Cardiac fibroblast (primary cell): Measurements from ENCODE around the gene SEMA5B.

Experiments used
- DNase-seq, 2 donors: peaks; one replicate each; pipeline versions ENCODE4 v3.0.0 to v3.0.0-alpha.2; 2010; ENCODE audit warnings: low read depth in 2 of 2
- H3K4me3 ChIP-seq, 2 donors: replicated peaks in 1 of 2; 1 replicate in 1 of 2; 2 replicates in 1 of 2; pipeline ENCODE4 v1.5.1; 2011; ENCODE audit warnings: low read depth in 2 of 2, low read length in 2 of 2, mild to moderate bottlenecking in 2 of 2, moderate library complexity in 1 of 2
- TF ChIP-seq, protein P1 (sequence below): IDR thresholded peaks from one replicate; pipeline ENCODE4 v1.5.1; 2011; ENCODE audit warnings: low read depth, mild to moderate bottlenecking, low read length, inconsistent platforms

Gene SEMA5B

DNA sequence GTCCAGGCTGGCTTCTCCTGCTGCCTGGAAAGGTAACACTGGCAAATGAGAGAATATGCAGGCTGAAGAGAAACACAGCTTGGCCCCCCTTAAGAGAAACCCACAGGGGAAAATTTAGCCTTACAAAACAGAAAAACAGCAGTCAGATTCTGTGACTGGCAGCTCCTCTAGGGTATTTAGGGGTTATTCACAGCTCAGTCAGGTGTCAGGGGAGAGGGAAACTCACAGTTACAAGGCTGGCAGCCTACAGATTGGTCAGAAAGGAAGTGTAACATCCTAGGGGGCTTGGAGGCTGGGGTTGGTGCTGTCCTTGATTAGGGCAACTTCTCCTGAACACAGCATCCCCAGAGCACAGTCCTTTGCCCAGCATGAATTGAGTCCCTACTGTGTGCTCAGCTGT is 81.4 kb downstream of the SEMA5B start:
- TF ChIP-seq, protein P1, sequence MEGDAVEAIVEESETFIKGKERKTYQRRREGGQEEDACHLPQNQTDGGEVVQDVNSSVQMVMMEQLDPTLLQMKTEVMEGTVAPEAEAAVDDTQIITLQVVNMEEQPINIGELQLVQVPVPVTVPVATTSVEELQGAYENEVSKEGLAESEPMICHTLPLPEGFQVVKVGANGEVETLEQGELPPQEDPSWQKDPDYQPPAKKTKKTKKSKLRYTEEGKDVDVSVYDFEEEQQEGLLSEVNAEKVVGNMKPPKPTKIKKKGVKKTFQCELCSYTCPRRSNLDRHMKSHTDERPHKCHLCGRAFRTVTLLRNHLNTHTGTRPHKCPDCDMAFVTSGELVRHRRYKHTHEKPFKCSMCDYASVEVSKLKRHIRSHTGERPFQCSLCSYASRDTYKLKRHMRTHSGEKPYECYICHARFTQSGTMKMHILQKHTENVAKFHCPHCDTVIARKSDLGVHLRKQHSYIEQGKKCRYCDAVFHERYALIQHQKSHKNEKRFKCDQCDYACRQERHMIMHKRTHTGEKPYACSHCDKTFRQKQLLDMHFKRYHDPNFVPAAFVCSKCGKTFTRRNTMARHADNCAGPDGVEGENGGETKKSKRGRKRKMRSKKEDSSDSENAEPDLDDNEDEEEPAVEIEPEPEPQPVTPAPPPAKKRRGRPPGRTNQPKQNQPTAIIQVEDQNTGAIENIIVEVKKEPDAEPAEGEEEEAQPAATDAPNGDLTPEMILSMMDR: no peak
- H3K4me3 ChIP-seq: no peak overlapping the region
- no peak for DNase-seq

DNA sequence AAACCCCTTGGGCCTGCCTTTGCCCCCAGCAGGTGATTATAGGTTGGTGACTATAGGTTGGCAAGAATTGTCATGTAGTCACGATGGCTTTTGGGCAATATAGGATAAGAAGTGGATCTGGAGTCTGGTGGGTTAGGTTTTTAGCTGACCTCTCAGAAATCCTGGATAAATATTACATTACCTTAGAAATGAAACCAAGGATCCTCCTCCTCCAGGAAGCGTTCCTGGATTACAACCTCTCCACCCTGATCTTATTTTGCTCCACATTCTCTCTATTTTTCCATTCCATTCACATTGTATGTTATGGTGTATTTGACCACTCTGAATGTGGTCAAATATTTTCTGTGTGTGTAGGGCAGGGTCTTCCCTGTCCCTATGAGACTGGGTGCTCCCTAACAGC is 82.3 kb downstream of the SEMA5B start:
- TF ChIP-seq, protein P1: no peak
- H3K4me3 ChIP-seq: no peak overlapping the region
- no peak for DNase-seq

DNA sequence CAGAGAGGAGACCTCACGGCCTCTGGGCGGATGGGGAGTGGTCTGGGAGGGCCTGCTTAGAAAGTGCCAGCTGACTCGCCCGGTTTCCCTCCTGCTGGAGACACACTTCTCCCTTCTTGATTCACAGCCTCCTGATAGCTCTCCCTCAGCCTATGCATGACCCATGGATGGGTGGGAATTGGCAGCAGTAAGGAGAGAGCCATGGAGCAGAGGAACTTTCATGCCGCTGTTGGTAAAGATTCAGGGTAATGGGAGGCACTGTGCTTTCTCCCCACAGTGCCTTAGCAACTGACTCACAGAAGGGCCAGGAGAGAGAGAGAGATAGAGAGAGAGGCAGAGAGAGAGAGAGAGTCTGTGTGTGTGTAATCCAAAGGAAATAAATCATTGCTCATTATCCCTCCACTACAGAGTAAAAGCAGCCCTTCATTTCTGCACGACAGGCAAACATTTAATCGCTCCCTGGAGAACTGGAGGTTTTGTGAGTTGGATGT is 82.8 kb downstream of the SEMA5B start:
- DNase-seq: peak; percentile 71
- no peak overlapping the region for H3K4me3 ChIP-seq
- TF ChIP-seq, protein P1: no peak

DNA sequence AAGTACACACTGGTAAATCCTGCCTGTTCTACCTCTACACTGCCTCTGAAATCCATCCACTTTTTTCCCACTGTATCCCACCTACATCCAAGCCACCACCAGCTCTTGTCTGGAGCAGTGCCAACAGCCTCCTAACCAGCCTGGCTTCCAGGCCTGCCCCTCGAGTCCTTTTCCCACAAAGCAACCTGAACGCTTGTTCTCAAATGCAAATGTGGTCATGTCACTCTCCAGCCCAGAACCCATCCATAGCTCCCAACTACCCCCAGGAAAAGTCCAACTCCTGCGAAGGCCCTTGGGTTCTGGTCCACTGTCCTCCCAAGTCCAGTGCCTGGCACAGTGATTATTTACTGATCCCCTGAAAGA is 83.8 kb downstream of the SEMA5B start:
- TF ChIP-seq, protein P1: no peak
- DNase-seq: no peak
- no peak overlapping the region for H3K4me3 ChIP-seq

DNA sequence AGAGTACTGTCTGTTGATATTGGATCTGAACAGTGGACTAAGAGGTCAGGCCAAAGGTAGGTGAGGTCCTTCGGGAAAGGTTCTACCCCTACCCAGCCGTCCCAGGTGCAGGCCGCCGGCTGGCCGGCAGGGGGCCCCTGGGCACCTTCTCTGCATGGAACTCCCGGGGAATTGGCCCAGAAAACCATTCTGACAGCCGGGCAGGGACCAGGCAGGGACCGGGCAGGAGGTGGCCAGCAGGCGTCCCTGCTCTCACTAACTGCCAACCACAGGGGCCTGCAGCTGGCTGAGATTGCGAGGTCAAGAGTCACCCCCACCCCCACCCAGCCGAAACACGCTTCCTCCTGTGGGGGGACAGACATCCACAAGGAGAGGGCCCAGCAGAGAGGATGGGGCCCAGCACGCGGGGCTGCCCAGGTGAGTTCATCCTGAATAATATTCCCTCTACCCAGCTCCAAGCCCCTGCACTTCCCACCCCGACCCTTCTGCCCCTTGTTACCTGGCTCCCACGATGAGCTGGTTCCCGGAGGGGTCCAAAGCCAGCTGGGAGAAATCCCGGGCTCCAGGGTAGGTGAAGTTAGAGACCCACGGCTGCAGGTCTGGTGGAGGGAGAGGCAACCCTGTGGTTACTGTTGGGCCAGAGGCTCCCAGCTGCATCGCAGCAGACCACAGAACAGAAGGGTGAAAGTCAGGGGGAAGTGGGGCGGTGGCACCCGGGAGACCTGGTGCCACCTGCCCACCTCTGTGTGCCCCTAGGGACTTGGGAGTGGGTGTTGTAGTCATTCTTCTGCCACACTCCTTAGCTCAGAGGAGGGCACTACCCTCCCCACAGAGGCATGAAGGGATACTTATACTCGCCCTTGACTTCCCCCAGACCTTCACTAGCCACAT is 84.4 kb downstream of the SEMA5B start:
- peak; percentile 58 to 66 for DNase-seq
- TF ChIP-seq, protein P1: peak; percentile 97
- no peak overlapping the region for H3K4me3 ChIP-seq

DNA sequence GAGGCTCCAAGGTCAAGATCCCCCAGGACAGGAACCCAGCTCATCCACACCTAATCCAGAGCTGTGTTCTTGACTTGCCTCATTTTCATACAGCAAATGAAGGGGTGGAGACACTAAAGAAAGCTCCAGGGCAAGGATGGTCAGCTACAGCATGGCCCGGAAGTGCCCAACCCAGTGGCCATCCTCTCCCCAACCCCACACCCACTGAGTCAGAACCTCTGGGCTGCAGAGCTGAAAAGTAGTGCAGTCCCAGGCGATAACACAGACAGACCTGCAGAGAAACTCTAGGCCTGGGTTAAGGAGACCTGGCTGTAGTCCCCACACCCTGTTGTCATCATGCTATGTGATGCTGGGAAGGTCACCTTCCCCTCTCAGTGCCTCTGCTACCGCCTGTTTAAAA is 85.3 kb downstream of the SEMA5B start:
- TF ChIP-seq, protein P1: no peak
- H3K4me3 ChIP-seq: no peak overlapping the region
- no peak for DNase-seq
